Measurements from ENCODE around the gene PIK3CA. TPM values are rescaled to one million over a fixed set of nuclear protein-coding genes. Genes with fewer than 3 reads are reported as not detected.
A peak's percentile ranks its signal among the peaks of the same experiment; 100 is the strongest.

The PIK3CA gene
- total and polyA plus RNA-seq, 2 donors (not counting 3 experiments of a cell fraction or from before 2014, with no cell fraction given) = 4.2 to 25.8 TPM

GRCh38 chr3:179247289-179248015 is 99.3 kb downstream of the PIK3CA start:
- CTCF ChIA-PET = interaction anchor here (2.2 to 2.6 kb wide), 2 partner anchors 18 to 25 kb away, joined by 4 to 6 read pairs; no protein-coding TSS in a partner anchor
- DNase-seq (ENCODE audit: low read depth, low spot score) = peak; percentile 53

More at GRCh38 chr3:179247289-179248015, 99.3 kb downstream of the PIK3CA start:
- H3K4me3 ChIP-seq (replicated peaks in 1 of 3; ENCODE audit: insufficient read depth in 1 of 3, low read depth in 1 of 3, low read length in 3 of 3) = no peak overlapping the region
- intact Hi-C loops (cut with micrococcal nuclease) (no loop called here), dilution Hi-C loops (cut with MboI; ENCODE audit: extremely low pct_ligation_motif_present, low sequenced_read_pairs) (no loop called here)
- peak overlapping the region; percentile 17 for H3K4me2 ChIP-seq (ENCODE audit: insufficient read depth, low read length)
- H3K79me2 ChIP-seq (ENCODE audit: control insufficient read depth, insufficient read depth, low read length) = no peaks in the 10 kb centered on the region
- POLR2A ChIA-PET = no interaction called here
- no peaks in the 10 kb centered on the region for H4K20me1 ChIP-seq (replicated peaks; ENCODE audit: control insufficient read depth, extremely low read depth, insufficient read depth, low read length)
- no peak overlapping the region for H3K27ac ChIP-seq (ENCODE audit: insufficient read depth, low read depth, low read length)
- H2AFZ ChIP-seq (ENCODE audit: low read depth, low read length) = no peak overlapping the region
- peak; percentile 81 for FAIRE-seq
- peaks cover 8% of the 10 kb centered on the region for H3K4me1 ChIP-seq (ENCODE audit: control insufficient read depth, extremely low read depth, insufficient read depth, low read length)
- no peaks in the 10 kb centered on the region for H3K27me3 ChIP-seq (ENCODE audit: control insufficient read depth in 2 of 2, insufficient read depth in 2 of 2, low read length in 2 of 2)
- TF ChIP-seq CTCF (IDR thresholded peaks at IDR 0.05; ENCODE audit: extremely low read depth in 1 of 2, insufficient read depth in 1 of 2, low read depth in 1 of 2, low read length in 2 of 2) (no peak), FOS (IDR thresholded peaks at IDR 0.05; ENCODE audit: borderline replicate concordance, insufficient read depth, low read length) (peak; percentile 39), EZH2 (IDR thresholded peaks at IDR 0.05; ENCODE audit: borderline replicate concordance, low read depth, low read length, severe bottlenecking) (no peak), MYC (IDR thresholded peaks at IDR 0.05; ENCODE audit: low read depth, low read length) (no peak), JUN (IDR thresholded peaks at IDR 0.05; ENCODE audit: borderline replicate concordance, insufficient read depth, insufficient read length, low read depth) (peak; percentile 55), POLR2A (IDR thresholded peaks at IDR 0.05; ENCODE audit: low read depth, low read length) (no peak), GATA2 (IDR thresholded peaks at IDR 0.05; ENCODE audit: insufficient read depth, insufficient read length, low read depth, low read length) (no peak), MAX (IDR thresholded peaks at IDR 0.05; ENCODE audit: insufficient read depth, insufficient read length) (no peak), POLR2AphosphoS5 (IDR thresholded peaks at IDR 0.05; ENCODE audit: insufficient read depth, low read depth, low read length) (no peak)
- H3K9me3 ChIP-seq (replicated peaks; ENCODE audit: control insufficient read depth, insufficient read depth, low read length) = no peaks in the 10 kb centered on the region
- no peaks in the 10 kb centered on the region for H3K9me1 ChIP-seq (replicated peaks; ENCODE audit: control insufficient read depth, extremely low read depth, insufficient read depth, low read length)
- BruUV-seq (replicated peaks) = no TSS peak
- H3K9ac ChIP-seq (replicated peaks; ENCODE audit: extremely low read depth, insufficient read depth, low read length) = no peak overlapping the region
- no peaks in the 10 kb centered on the region for H3K36me3 ChIP-seq (ENCODE audit: control insufficient read depth in 2 of 2, extremely low read depth in 1 of 2, insufficient read depth in 2 of 2, low read length in 2 of 2)

All from endothelial cell of umbilical vein (primary cell).